ENCODE results near the gene CLEC4M.
A peak's percentile ranks its signal among the peaks of the same experiment; 100 is the strongest.
"Not testable (repeated sequence)": the region's sequence is repeated elsewhere in the genome, so short reads cannot be mapped to it uniquely, and the experiment has no call there.

Gene CLEC4M

GRCh38 chr19:7815325-7815724 is 52.3 kb downstream of the CLEC4M start:
- no peak for ATAC-seq
- TF ChIP-seq ZNF70 (CRISPR knock-in tag; IDR thresholded peaks at IDR 0.05): no peak
- no peak for TF ChIP-seq RARB (CRISPR knock-in tag; IDR thresholded peaks at IDR 0.05)
- TF ChIP-seq ZC3H10 (CRISPR knock-in tag; IDR thresholded peaks at IDR 0.05): no peak
- no peak for TF ChIP-seq OSR1 (CRISPR knock-in tag; IDR thresholded peaks at IDR 0.05)
- no peak for TF ChIP-seq CSRNP3 (CRISPR knock-in tag; IDR thresholded peaks at IDR 0.05)
- TF ChIP-seq PPARA (CRISPR knock-in tag; IDR thresholded peaks at IDR 0.05; ENCODE audit: borderline replicate concordance): no peak
- TF ChIP-seq ZFP30 (CRISPR knock-in tag; IDR thresholded peaks at IDR 0.05): no peak
- no peak for TF ChIP-seq ZNF565 (CRISPR knock-in tag; conservative IDR thresholded peaks at IDR 0.05; ENCODE audit: low read depth)
- no peak for TF ChIP-seq ZNF8 (CRISPR knock-in tag; IDR thresholded peaks at IDR 0.05)
- no peak for TF ChIP-seq ZFP3 (CRISPR knock-in tag; IDR thresholded peaks at IDR 0.05)
- no peak for TF ChIP-seq ARNTL (CRISPR knock-in tag; IDR thresholded peaks at IDR 0.05; ENCODE audit: borderline replicate concordance, low read depth)
- no peak for TF ChIP-seq GLIS3 (CRISPR knock-in tag; IDR thresholded peaks at IDR 0.05)
- no peak for TF ChIP-seq ISL1 (CRISPR knock-in tag; IDR thresholded peaks at IDR 0.05)
- TF ChIP-seq SNAI2 (CRISPR knock-in tag; IDR thresholded peaks at IDR 0.05): no peak
- TF ChIP-seq TSHZ2 (CRISPR knock-in tag; IDR thresholded peaks at IDR 0.05): no peak
- TF ChIP-seq POU6F1 (CRISPR knock-in tag; IDR thresholded peaks at IDR 0.05; ENCODE audit: borderline replicate concordance, low read depth): no peak

GRCh38 chr19:7816040-7816439 is 53.0 kb downstream of the CLEC4M start:
- TF ChIP-seq ZNF8 (CRISPR knock-in tag; IDR thresholded peaks at IDR 0.05): 0 out of 2 replicates have a peak, but pooled peaks have one; percentile 53
- ATAC-seq: not testable (repeated sequence)

- no peak for ATAC-seq
- TF ChIP-seq TOX (CRISPR knock-in tag; IDR thresholded peaks at IDR 0.05; ENCODE audit: borderline replicate concordance) (no peak), CSDC2 (CRISPR knock-in tag; IDR thresholded peaks at IDR 0.05) (no peak), ZNF8 (CRISPR knock-in tag; IDR thresholded peaks at IDR 0.05) (no peak), ESRRG (CRISPR knock-in tag; IDR thresholded peaks at IDR 0.05) (no peak), ZC3H10 (CRISPR knock-in tag; IDR thresholded peaks at IDR 0.05) (no peak), ZFP3 (CRISPR knock-in tag; IDR thresholded peaks at IDR 0.05) (no peak), POU6F1 (CRISPR knock-in tag; IDR thresholded peaks at IDR 0.05; ENCODE audit: borderline replicate concordance, low read depth) (no peak), PATZ1 (CRISPR knock-in tag; IDR thresholded peaks at IDR 0.05; ENCODE audit: borderline replicate concordance) (no peak)
Observed at GRCh38 chr19:7817801-7818200, 54.8 kb downstream of the CLEC4M start.

GRCh38 chr19:7818806-7819205 is 55.8 kb downstream of the CLEC4M start:
- no peak for ATAC-seq
- TF ChIP-seq PATZ1 (CRISPR knock-in tag; IDR thresholded peaks at IDR 0.05; ENCODE audit: borderline replicate concordance) (no peak), ISL1 (CRISPR knock-in tag; IDR thresholded peaks at IDR 0.05) (no peak), POU6F1 (CRISPR knock-in tag; IDR thresholded peaks at IDR 0.05; ENCODE audit: borderline replicate concordance, low read depth) (no peak), ZFP30 (CRISPR knock-in tag; IDR thresholded peaks at IDR 0.05) (no peak), CREB5 (CRISPR knock-in tag; IDR thresholded peaks at IDR 0.05; ENCODE audit: low read depth) (no peak)

Measured in SK-N-SH treated with all-trans-retinoic acid at 6 μM for 48 hours (cell line).